Hypothalamus (tissue), 51 donors: ENCODE measurements around the gene PIEZO1.
"Not testable (repeated sequence)": the region's sequence is repeated elsewhere in the genome, so short reads cannot be mapped to it uniquely, and the experiment has no call there.

Experiments
- DNase-seq, 51 donors: peaks; one replicate each; lab custom pipeline; 2025; lab: John Stamatoyannopoulos, UW

The PIEZO1 gene

GRCh38 chr16:88804552-88805339 lies 19.7 kb upstream of the PIEZO1 start:
- DNase-seq = peak in 2 of 51 donors; percentile 4 to 21

GRCh38 chr16:88804173-88804551 lies 19.1 kb upstream of the PIEZO1 start:
- no peak for DNase-seq

GRCh38 chr16:88803264-88803987 lies 18.4 kb upstream of the PIEZO1 start, which contains the start of gene CDT1:
CDT1 (plus strand) TSS chr16:88803789; CDS start chr16:88803832, 43 bp downstream.
- DNase-seq = peak in 48 of 51 donors; percentile 23 to 85 (median 60)

- DNase-seq = no peak
Observed at GRCh38 chr16:88800277-88800592, 15.2 kb upstream of the PIEZO1 start.

- no peak for DNase-seq
Observed at GRCh38 chr16:88799569-88800276, 14.7 kb upstream of the PIEZO1 start.

GRCh38 chr16:88798772-88799455 lies 13.9 kb upstream of the PIEZO1 start:
- no peak for DNase-seq

- DNase-seq = no peak
Observed at GRCh38 chr16:88798073-88798472, 13.1 kb upstream of the PIEZO1 start.

- no peak for DNase-seq
Observed at GRCh38 chr16:88796278-88796677, 11.3 kb upstream of the PIEZO1 start.

GRCh38 chr16:88793251-88793954 lies 8.4 kb upstream of the PIEZO1 start:
- no peak for DNase-seq

- no peak for DNase-seq
Observed at GRCh38 chr16:88792668-88793250, 7.7 kb upstream of the PIEZO1 start.

- no peak for DNase-seq
Observed at GRCh38 chr16:88792078-88792550, 7.1 kb upstream of the PIEZO1 start.

- peak in 8 of 51 donors; percentile 11 to 41 (median 26) for DNase-seq
Observed at GRCh38 chr16:88790312-88791211, 5.5 kb upstream of the PIEZO1 start.

GRCh38 chr16:88789594-88789993 lies 4.6 kb upstream of the PIEZO1 start:
- DNase-seq = peak in 4 of 51 donors; percentile 8 to 21 (median 12)

- not testable (repeated sequence) for DNase-seq
Observed at GRCh38 chr16:88788749-88789148, 3.7 kb upstream of the PIEZO1 start.

- DNase-seq = no peak
Observed at GRCh38 chr16:88787579-88788314, 2.7 kb upstream of the PIEZO1 start.

GRCh38 chr16:88784856-88785105 lies 239 bp downstream of the PIEZO1 start:
- DNase-seq = no peak

GRCh38 chr16:88784074-88784855 lies 755 bp downstream of the PIEZO1 start:
- peak in 12 of 51 donors; percentile 31 to 47 (median 38) for DNase-seq
